Gastrocnemius medialis (tissue), 4 donors: ENCODE measurements around the gene CXCR5. TPM values are rescaled to one million over a fixed set of nuclear protein-coding genes. Genes with fewer than 3 reads are reported as not detected.

Source experiments
- ATAC-seq, 2 donors: fragments of 150-250 bp; one replicate each; pipeline ENCODE4 v1.9.1; 2016
- DNase-seq, 2 donors: peaks; one replicate each; pipeline ENCODE4 v3.0.0-alpha.2; 2019
- H3K27ac ChIP-seq, 4 donors: fragments of 200-600 bp; sonication (generic); 1 replicate in 1 of 4; 2 replicates in 3 of 4; pipeline ENCODE4 v1.5.1; 2016 to 2018; ENCODE audit warnings: mild to moderate bottlenecking in 2 of 4, moderate library complexity in 1 of 4
- H3K27me3 ChIP-seq, 3 donors: fragments of 200-600 bp; sonication (generic) in 2 of 3; 1 replicate in 1 of 3; 2 replicates in 2 of 3; pipeline versions ENCODE4 v1.5.1 to v1.6.0; 2016 to 2019; ENCODE audit warnings: mild to moderate bottlenecking in 1 of 3, moderate library complexity in 1 of 3
- H3K36me3 ChIP-seq, 2 donors: fragments of 200-600 bp; sonication (generic) in 1 of 2; one replicate each; pipeline ENCODE4 v1.5.1; 2017 to 2018
- H3K4me1 ChIP-seq, 2 donors: fragments of 200-600 bp; sonication (generic) in 1 of 2; one replicate each; pipeline ENCODE4 v1.5.1; 2016 to 2017; ENCODE audit warnings: mild to moderate bottlenecking in 2 of 2
- H3K4me3 ChIP-seq, 4 donors: fragments of 200-600 bp; sonication (generic) in 3 of 4; 1 replicate in 1 of 4; 2 replicates in 3 of 4; pipeline ENCODE4 v1.5.1; 2016 to 2019; ENCODE audit warnings: mild to moderate bottlenecking in 2 of 4
- H3K9me3 ChIP-seq, 3 donors: fragments of 200-600 bp; sonication (generic) in 2 of 3; 1 replicate in 1 of 3; 2 replicates in 2 of 3; pipeline ENCODE4 v1.5.1; 2016 to 2019
- CTCF ChIP-seq, 5 experiments: fragments of 450-650 bp in 3 of 5; fragments of 200-600 bp in 2 of 5; sonication (generic) in 2 of 5; IDR thresholded peaks in 4 of 5; conservative IDR thresholded peaks in 1 of 5; 1 replicate in 4 of 5; 2 replicates in 1 of 5; pipeline ENCODE4 v1.5.1; 2016 to 2019; ENCODE audit warnings: antibody characterized with exemption in 5 of 5, mild to moderate bottlenecking in 3 of 5, moderate library complexity in 3 of 5
- POLR2A ChIP-seq, 2 donors: fragments of 450-650 bp; IDR thresholded peaks; one replicate each; pipeline ENCODE4 v1.6.1; 2017; ENCODE audit warnings: antibody characterized with exemption in 2 of 2, mild to moderate bottlenecking in 2 of 2, moderate library complexity in 2 of 2
- in situ Hi-C, 4 donors: fragments of 200-750 bp; cut with MboI; loops; one replicate each; pipeline versions ENCODE4 v1.15.0 to v1.8.0; 2017; ENCODE audit warnings: low sequenced_read_pairs in 4 of 4
- intact Hi-C: fragments of 100-400 bp; cut with DNase I; formaldehyde crosslinking; loops from one replicate; pipeline ENCODE4 v1.15.1; 2023; ENCODE audit warnings: low total_unique reads
- total RNA-seq, 4 donors: library from RNA; depleted of rRNA; stranded (reverse); fragments of >200 nt; gene quantifications; one replicate each; pipeline versions ENCODE4 v1.1.0 to v1.2.3, GENCODE V29; 2016

CXCR5 gene
- total RNA-seq, 4 donors from 2014 or later = not detected

DNA sequence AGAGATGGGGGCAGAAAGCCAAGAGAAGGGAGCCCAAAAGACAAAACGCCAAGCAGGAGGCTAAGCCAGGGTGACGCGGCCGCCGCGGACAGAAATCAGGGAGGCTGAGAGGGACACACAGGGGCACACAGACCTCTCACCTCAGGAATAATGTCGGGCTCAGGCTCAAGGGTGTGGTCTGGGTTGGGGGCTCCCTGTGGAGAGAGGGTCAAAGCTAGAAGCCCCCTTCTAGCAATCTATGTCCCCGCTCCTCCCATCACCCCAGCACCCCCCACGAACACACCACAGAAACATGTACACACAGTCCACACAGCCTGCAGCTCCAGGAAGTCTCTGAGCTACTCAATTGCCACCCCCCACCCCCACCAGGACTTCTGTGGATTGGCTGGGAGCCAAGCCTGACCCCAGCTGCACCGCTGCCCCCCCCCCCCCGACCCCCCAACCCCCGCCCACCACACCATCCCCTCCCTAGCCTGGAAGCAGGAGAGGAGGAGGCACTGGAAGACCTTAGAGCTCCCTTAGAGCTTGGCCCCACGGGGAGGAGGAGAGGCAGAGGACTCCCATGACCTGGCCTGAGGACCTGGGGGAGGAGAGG is 35.1 kb downstream of the CXCR5 start:
- TF ChIP-seq POLR2A (IDR thresholded peaks at IDR 0.05) (no peak), CTCF (IDR thresholded peaks at IDR 0.05 in 4 of 5, conservative IDR thresholded peaks at IDR 0.05 in 1 of 5) (no peak)
- intact Hi-C loops = no loop called here
- no peak for ATAC-seq
- Histone ChIP-seq H3K27me3 (no peaks in the 10 kb centered on the region), H3K4me3 (peak overlapping the region; percentile 35 to 93 (median 80)), H3K4me1 (peaks cover 92 to 100% of the 10 kb centered on the region in 2 donors), H3K36me3 (no peaks in the 10 kb centered on the region), H3K9me3 (no peaks in the 10 kb centered on the region), H3K27ac (peak overlapping the region; percentile 89 to 100 (median 96))
- in situ Hi-C loops = no loop called here
- DNase-seq = no peak

GRCh38 chr11:118921121-118921928 is 37.6 kb downstream of the CXCR5 start:
- peak; percentile 2 to 4 for ATAC-seq
- H3K27me3 ChIP-seq = no peaks in the 10 kb centered on the region
- intact Hi-C loops = no loop called here

DNA sequence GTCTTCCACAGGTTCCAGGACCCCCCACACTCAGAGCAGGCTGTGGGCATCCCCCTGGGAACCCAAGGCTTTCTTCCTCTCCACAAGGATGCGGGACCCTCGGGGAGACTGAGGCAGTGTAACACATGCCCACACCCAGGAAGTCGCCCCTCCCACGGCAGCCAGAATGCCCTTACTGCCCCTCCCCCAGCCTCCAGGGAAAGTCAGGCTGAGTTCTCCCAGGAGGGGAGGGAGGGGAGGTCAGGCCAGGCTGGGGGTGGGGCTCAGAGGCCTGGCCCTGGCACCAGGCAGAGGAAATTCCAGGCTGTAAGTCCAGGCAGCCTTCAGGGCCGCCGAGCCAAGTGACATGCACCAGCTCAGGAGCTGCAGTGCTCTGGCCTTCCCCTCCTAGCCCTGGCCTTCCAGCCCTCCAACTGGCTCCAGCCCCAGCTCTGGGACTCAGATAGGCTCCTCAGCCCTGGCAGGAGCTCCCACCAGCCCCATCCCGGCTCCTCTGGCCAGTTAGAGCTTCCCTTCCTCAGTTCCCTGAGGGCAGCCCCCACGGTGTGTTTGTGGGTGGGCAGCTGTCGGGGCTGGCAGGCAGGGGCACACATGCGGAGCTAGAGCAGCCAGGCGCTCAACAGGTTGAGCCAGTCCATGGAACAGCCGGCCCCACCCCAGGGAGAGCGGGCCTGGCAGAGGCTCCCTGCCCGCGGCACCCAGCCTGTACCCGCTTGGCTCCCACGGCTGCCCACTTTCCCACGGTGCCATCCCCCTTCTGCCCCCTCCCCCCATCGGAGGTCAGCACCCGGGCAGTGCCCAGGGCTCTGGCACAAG is 38.4 kb downstream of the CXCR5 start:
- no peaks in the 10 kb centered on the region for H3K36me3 ChIP-seq
- no peaks in the 10 kb centered on the region for H3K27me3 ChIP-seq
- ATAC-seq (peak; percentile 23 to 24), DNase-seq (peak; percentile 85 to 94)
- intact Hi-C loops (no loop called here), in situ Hi-C loops (no loop called here)
- peak overlapping the region; percentile 73 to 93 (median 80) for H3K4me3 ChIP-seq
- no peaks in the 10 kb centered on the region for H3K9me3 ChIP-seq
- no peak for TF ChIP-seq CTCF (IDR thresholded peaks at IDR 0.05 in 4 of 5, conservative IDR thresholded peaks at IDR 0.05 in 1 of 5)
- peak; percentile 64 to 68 for TF ChIP-seq POLR2A (IDR thresholded peaks at IDR 0.05)
- H3K4me1 ChIP-seq = peaks cover 69 to 82% of the 10 kb centered on the region in 2 donors
- H3K27ac ChIP-seq = peak overlapping the region; percentile 89 to 100 (median 96)

More at GRCh38 chr11:118921121-118921928, 37.6 kb downstream of the CXCR5 start:
- Histone ChIP-seq H3K36me3 (no peaks in the 10 kb centered on the region), H3K4me3 (peak overlapping the region; percentile 73 to 93 (median 80)), H3K9me3 (no peaks in the 10 kb centered on the region), H3K27ac (peak overlapping the region; percentile 89 to 100 (median 96)), H3K4me1 (peaks cover 72 to 84% of the 10 kb centered on the region in 2 donors)
- TF ChIP-seq CTCF (IDR thresholded peaks at IDR 0.05 in 4 of 5, conservative IDR thresholded peaks at IDR 0.05 in 1 of 5) (no peak), POLR2A (IDR thresholded peaks at IDR 0.05) (no peak)
- in situ Hi-C loops = no loop called here
- peak; percentile 66 to 80 for DNase-seq

- H3K27ac ChIP-seq = peak overlapping the region; percentile 89 to 100 (median 96)
- H3K4me1 ChIP-seq = peaks cover 69 to 80% of the 10 kb centered on the region in 2 donors
- TF ChIP-seq POLR2A (IDR thresholded peaks at IDR 0.05) (no peak), CTCF (IDR thresholded peaks at IDR 0.05 in 4 of 5, conservative IDR thresholded peaks at IDR 0.05 in 1 of 5) (no peak)
- no peaks in the 10 kb centered on the region for H3K36me3 ChIP-seq
- intact Hi-C loops = loop anchor here (1.0 kb wide), 1 partner anchor 12 kb away; no protein-coding TSS in a partner anchor
- in situ Hi-C loops = no loop called here
- peak overlapping the region; percentile 73 to 93 (median 80) for H3K4me3 ChIP-seq
- H3K9me3 ChIP-seq = no peaks in the 10 kb centered on the region
- no peak for ATAC-seq
- DNase-seq = peak in 1 of 2 donors; percentile 14
- no peaks in the 10 kb centered on the region for H3K27me3 ChIP-seq
Observed at GRCh38 chr11:118922745-118923627, 39.3 kb downstream of the CXCR5 start.
